ENCODE measurements around the gene CDC42BPB.

Gene CDC42BPB

GRCh38 chr14:103057372-103058163 is at the start of gene CDC42BPB:
TSS of gene CDC42BPB (minus strand) at chr14:103057549. CDS start at chr14:103057173, 376 bp downstream.
- DNase-seq, result peak; percentile 10

- DNase-seq, result no peak
Measured at GRCh38 chr14:103105580-103106150, 48.3 kb upstream of the CDC42BPB start.

- DNase-seq, result no peak
Measured at GRCh38 chr14:103104654-103105452, 47.5 kb upstream of the CDC42BPB start.

- DNase-seq, result no peak
Measured at GRCh38 chr14:103104389-103104653, 47.0 kb upstream of the CDC42BPB start.

GRCh38 chr14:103103461-103104388 is 46.4 kb upstream of the CDC42BPB start:
- DNase-seq, result no peak

- no peak for DNase-seq
Measured at GRCh38 chr14:103102689-103103260, 45.4 kb upstream of the CDC42BPB start.

- DNase-seq, result no peak
Measured at GRCh38 chr14:103101963-103102688, 44.8 kb upstream of the CDC42BPB start.

- no peak for DNase-seq
Measured at GRCh38 chr14:103101257-103101962, 44.1 kb upstream of the CDC42BPB start.

- DNase-seq, result no peak
Measured at GRCh38 chr14:103100281-103101121, 43.2 kb upstream of the CDC42BPB start.

GRCh38 chr14:103099733-103100280 is 42.5 kb upstream of the CDC42BPB start:
- no peak for DNase-seq

GRCh38 chr14:103099081-103099732 is 41.9 kb upstream of the CDC42BPB start:
- DNase-seq, result no peak

- DNase-seq, result no peak
Measured at GRCh38 chr14:103097994-103098957, 40.9 kb upstream of the CDC42BPB start.

- no peak for DNase-seq
Measured at GRCh38 chr14:103097244-103097993, 40.1 kb upstream of the CDC42BPB start.

- DNase-seq, result no peak
Measured at GRCh38 chr14:103096387-103096786, 39.0 kb upstream of the CDC42BPB start.

- no peak for DNase-seq
Measured at GRCh38 chr14:103095210-103095778, 37.9 kb upstream of the CDC42BPB start.

GRCh38 chr14:103094406-103095209 is 37.3 kb upstream of the CDC42BPB start, which contains the start of gene EXOC3L4:
TSS of gene EXOC3L4 (plus strand) at chr14:103094725. CDS start at chr14:103100220, 5,495 bp downstream.
- no peak for DNase-seq

All from NCI-H2081 treated with DMSO at 0.1 percent for 48 hours (cell line).